Left colon (tissue), 2 donors: ENCODE results near the gene LGR6. TPM values are rescaled to one million over a fixed set of nuclear protein-coding genes. Genes with fewer than 3 reads are reported as not detected.

Experiments used
- ATAC-seq: fragments of 200-7000 bp; cut with Tn5 transposase; one replicate; pipeline ENCODE4 v1.9.1; 2020; ENCODE audit warnings: mild to moderate bottlenecking, moderate library complexity
- DNase-seq, 2 donors: peaks; one replicate each; pipeline ENCODE4 v3.0.0-alpha.2; 2020
- intact Hi-C, 2 donors: fragments of 100-400 bp; cut with DNase I in 1 of 2; cut with micrococcal nuclease in 1 of 2; formaldehyde crosslinking; loops; one replicate each; pipeline versions ENCODE4 v1.11.2 to v1.14.0; 2022; cut with DNase I, micrococcal nuclease
- total RNA-seq, 2 donors: library from RNA; stranded (reverse); fragmentation: NEBNext Ultra II Directional; extraction: Animal tissue kit (Norgen Biotek cat#: 25700); gene quantifications; one replicate each; pipeline ENCODE4 v1.2.1, GENCODE V29; 2021
- donor health status: DM: no; HTN: no; CAD: no.
- donor health status: DM: yes; HTN: yes; CAD: no.

The LGR6 gene
- total RNA-seq, 2 donors from 2014 or later, result 1.1 to 1.9 TPM

DNA sequence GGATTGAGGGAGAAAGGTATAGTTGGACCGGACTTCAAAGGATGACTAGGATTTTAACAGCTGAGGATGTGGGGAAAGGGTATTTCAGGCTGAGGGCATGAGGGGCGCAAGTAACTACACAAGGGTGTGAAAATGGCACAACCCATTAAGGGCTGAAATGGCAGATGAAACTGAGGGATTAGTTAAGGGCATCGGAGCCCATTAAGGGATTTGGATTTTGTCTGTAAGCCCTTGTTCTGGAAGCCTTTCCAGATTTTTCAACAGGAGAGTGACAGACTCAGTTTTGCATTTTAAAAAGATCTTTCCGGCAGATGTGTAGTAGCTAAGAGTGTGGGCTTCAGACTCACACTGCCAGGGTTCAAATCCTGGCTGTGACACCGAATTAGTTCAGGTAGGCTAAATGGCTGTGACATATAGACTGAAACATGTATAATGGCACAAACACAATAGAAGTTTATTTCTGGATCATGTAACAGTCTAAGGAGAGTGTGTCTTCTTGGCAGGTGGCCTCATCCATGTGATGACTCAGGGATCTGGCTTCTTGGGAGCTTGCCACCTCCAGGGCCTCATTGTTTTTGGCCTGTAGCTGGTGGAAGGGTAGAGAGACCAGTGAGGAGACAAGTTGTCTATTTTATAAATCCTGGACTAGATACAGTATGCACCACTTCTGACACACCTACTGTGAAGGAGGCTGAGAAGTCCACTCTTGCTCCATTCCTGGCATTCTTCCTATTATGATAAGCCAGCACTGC lies 98.5 kb downstream of the LGR6 start:
- no peak for ATAC-seq
- no peak for DNase-seq
- intact Hi-C loops, result no loop called here

DNA sequence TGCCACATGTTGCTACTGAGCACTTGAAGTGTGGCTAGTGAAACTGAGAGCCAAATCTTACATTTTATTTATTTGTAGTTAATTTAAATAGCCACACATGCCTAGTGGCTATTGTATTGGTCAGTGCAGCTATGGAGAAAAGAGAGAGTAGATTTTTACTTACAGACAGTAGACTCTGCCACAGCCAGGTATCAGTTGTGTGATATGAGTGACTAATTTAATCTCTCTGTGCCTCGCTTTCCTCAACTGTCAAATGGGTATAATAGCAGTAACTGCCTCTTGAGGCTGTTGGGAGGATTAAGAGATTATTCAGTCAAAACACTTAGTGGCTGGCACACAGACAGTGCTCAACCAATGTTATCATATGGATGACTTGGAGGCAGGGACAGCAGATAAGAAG lies 99.2 kb downstream of the LGR6 start:
- no peak for ATAC-seq
- intact Hi-C loops, result no loop called here
- DNase-seq, result no peak

DNA sequence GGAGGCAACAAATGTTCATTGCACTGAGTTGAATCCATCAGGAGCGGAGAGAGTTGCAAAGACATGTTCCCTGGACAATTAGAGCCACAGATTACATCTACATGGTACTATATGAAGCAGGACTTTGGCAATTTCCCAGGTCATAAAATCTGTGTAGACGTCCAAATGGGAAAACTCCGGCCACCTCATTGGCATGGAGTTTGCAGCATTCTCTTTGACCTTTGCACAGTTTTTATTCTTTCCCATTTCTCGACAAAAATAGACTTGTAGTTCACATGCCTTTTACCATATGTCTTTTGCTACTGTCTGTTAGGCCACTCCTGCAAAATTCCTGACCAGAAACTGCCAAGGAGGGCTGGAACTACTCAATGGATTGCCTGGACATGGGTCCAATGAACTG lies 100.0 kb downstream of the LGR6 start:
- no peak for DNase-seq
- intact Hi-C loops, result no loop called here
- no peak for ATAC-seq

- ATAC-seq, result no peak
- intact Hi-C loops, result no loop called here
- no peak for DNase-seq
Observed at GRCh38 chr1:202302166-202302565, 108.6 kb downstream of the LGR6 start.

DNA sequence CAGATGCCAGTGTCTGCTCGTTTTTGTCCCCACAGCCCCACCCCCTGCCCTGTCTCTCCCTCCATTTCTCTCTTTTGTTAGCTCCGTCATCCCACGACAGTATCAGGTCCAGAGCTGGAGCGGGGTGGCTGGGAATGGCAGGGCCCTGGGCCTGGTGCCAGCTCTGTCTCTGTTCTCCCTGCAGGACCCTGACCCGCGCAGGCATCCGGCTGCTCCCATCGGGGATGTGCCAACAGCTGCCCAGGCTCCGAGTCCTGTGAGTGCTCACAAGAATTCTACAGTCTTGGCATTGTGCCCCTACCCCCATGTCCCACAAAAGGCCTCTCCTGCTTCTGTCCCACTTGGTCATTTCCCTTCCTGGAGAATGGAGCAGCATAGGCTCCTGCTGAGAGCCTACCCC lies 110.8 kb downstream of the LGR6 start:
- ATAC-seq (no peak), DNase-seq (no peak)
- intact Hi-C loops, result no loop called here

- no peak for ATAC-seq
- intact Hi-C loops, result no loop called here
- DNase-seq, result no peak
Observed at GRCh38 chr1:202305168-202305567, 111.6 kb downstream of the LGR6 start.

GRCh38 chr1:202306535-202307345 lies 113.1 kb downstream of the LGR6 start:
- ATAC-seq (no peak), DNase-seq (no peak)
- intact Hi-C loops, result no loop called here

DNA sequence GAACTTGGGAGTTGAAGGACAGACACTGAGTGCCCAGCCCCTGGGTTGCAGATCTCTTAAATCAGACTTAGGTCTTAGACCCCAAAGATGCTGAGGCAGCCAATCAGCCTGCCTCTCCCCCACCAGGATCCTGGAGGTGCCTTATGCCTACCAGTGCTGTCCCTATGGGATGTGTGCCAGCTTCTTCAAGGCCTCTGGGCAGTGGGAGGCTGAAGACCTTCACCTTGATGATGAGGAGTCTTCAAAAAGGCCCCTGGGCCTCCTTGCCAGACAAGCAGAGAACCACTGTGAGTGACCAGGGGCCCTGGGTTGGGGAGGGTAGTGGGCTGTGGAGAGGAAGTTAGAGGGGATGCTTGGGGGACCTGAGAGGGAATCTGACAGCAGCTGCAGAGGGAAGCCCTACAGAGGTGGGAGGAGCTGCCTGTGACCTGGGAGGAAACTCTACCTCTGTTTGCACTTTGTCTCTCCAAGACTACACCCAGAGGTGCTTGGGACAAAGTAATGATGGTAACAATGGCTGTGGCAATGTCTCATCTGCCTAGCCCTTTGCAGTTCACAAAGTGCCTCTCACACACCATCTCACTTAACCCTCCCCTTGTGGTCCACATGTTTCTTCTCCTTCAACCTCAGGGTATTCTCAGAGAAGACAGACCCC lies 116.6 kb downstream of the LGR6 start:
- intact Hi-C loops, result loop anchor here (5.0 kb wide), 2 partner anchors 113 to 118 kb away; partner anchors contain the start of gene LGR6 (in 1 of the 2)

GRCh38 chr1:202310746-202311145 lies 117.1 kb downstream of the LGR6 start:
- DNase-seq (no peak), ATAC-seq (no peak)
- intact Hi-C loops, result loop anchor here (5.0 kb wide), 2 partner anchors 113 to 118 kb away; partner anchors contain the start of gene LGR6 (in 1 of the 2)

More for the DNA sequence above, 116.6 kb downstream of the LGR6 start:
- ATAC-seq (peak; percentile 75), DNase-seq (no peak)

GRCh38 chr1:202311875-202312635 lies 118.5 kb downstream of the LGR6 start:
- intact Hi-C loops, result loop anchor here (5.0 kb wide), 2 partner anchors 115 to 120 kb away; partner anchors contain the start of gene LGR6 (in 1 of the 2)
- no peak for ATAC-seq
- no peak for DNase-seq

GRCh38 chr1:202315576-202316168 lies 122.1 kb downstream of the LGR6 start:
- peak; percentile 71 to 86 for DNase-seq
- ATAC-seq, result peak; percentile 98
- intact Hi-C loops, result no loop called here

DNA sequence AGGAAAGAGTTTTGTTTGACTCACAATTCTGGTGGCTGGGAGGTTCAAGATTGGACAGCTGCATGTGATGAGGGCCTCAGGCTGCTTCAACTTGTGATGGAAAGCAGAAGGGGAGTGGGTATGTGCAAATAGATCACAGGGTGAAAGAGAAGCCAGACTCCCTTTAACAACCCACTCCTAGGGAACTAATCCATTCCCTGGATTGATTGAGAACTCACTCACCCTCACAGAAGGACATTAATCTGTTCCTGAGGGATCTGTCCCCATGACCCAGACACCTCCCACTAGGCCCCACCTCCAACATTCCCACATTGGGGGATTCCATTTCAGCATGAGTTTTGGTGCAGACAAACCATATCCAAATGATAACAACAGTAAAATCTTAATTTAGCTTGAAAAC lies 122.6 kb downstream of the LGR6 start:
- intact Hi-C loops, result no loop called here
- DNase-seq, result no peak

DNA sequence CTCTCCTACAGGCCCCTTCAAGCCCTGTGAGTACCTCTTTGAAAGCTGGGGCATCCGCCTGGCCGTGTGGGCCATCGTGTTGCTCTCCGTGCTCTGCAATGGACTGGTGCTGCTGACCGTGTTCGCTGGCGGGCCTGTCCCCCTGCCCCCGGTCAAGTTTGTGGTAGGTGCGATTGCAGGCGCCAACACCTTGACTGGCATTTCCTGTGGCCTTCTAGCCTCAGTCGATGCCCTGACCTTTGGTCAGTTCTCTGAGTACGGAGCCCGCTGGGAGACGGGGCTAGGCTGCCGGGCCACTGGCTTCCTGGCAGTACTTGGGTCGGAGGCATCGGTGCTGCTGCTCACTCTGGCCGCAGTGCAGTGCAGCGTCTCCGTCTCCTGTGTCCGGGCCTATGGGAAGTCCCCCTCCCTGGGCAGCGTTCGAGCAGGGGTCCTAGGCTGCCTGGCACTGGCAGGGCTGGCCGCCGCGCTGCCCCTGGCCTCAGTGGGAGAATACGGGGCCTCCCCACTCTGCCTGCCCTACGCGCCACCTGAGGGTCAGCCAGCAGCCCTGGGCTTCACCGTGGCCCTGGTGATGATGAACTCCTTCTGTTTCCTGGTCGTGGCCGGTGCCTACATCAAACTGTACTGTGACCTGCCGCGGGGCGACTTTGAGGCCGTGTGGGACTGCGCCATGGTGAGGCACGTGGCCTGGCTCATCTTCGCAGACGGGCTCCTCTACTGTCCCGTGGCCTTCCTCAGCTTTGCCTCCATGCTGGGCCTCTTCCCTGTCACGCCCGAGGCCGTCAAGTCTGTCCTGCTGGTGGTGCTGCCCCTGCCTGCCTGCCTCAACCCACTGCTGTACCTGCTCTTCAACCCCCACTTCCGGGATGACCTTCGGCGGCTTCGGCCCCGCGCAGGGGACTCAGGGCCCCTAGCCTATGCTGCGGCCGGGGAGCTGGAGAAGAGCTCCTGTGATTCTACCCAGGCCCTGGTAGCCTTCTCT lies 124.6 kb downstream of the LGR6 start:
- no peak for ATAC-seq
- intact Hi-C loops, result no loop called here
- DNase-seq, result no peak

More for the DNA sequence above, 122.6 kb downstream of the LGR6 start:
- peak; percentile 14 for ATAC-seq

DNA sequence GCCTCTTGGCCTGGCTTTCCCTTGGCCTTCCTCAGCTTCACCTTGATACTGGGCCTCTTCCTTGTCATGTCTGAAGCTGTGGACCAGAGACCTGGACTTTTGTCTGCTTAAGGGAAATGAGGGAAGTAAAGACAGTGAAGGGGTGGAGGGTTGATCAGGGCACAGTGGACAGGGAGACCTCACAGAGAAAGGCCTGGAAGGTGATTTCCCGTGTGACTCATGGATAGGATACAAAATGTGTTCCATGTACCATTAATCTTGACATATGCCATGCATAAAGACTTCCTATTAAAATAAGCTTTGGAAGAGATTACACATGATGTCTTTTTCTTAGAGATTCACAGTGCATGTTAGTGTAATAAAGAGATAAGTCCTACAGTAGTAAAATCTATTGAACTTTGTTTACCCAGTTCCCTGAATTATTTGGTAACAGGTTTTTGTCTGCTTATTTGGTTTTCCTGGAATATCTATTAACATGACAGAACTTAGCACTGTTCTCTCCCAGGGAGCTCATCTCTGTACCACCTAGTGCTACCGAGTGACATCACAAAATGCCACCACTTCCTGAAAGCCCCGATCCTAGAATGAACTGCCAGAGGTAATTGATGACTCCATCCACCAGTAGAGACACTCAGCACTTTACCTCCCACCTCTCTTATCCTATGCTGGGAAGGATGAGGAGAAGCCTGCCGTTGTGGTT lies 125.9 kb downstream of the LGR6 start:
- intact Hi-C loops, result no loop called here
- DNase-seq (no peak), ATAC-seq (no peak)

DNA sequence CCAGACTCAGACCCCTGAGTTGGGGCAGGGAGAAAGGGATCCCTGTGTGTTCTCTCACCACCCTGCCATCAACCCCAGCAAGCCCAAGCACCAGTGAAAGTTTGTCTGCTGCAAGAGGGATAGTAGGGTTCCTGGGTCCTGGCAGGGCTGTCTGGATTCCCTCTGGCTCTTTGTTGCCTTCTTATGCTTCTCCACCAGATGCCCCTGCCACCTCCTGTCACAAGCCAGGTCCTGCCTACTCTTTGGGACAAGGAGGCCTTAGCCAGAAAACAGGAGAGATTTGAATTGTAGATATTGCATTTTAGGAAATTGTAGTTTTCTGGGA lies 126.4 kb downstream of the LGR6 start:
- DNase-seq, result no peak
- intact Hi-C loops, result no loop called here
- ATAC-seq, result no peak

- intact Hi-C loops, result no loop called here
- DNase-seq, result no peak
- ATAC-seq, result no peak
Observed at GRCh38 chr1:202323731-202324130, 130.1 kb downstream of the LGR6 start.

- ATAC-seq (no peak), DNase-seq (no peak)
- intact Hi-C loops, result no loop called here
Observed at GRCh38 chr1:202324646-202325045, 131.0 kb downstream of the LGR6 start.
